Duodenal mucosa (tissue), 2 donors: ENCODE data around the gene ALPI.
"Not testable (repeated sequence)": the region's sequence is repeated elsewhere in the genome, so short reads cannot be mapped to it uniquely, and the experiment has no call there.

Source experiments
- H3K27ac ChIP-seq: one replicate; pipeline ENCODE4 v1.7.0; 2013; ENCODE audit warnings: low read depth, low read length
- H3K27me3 ChIP-seq, 2 donors: one replicate each; pipeline ENCODE4 v1.7.0; 2013; ENCODE audit warnings: low read length in 2 of 2, control low read depth in 1 of 2; ENCODE audit not compliant: insufficient read depth in 2 of 2, control insufficient read depth in 1 of 2
- H3K36me3 ChIP-seq, 2 donors: one replicate each; pipeline ENCODE4 v1.7.0; 2013; ENCODE audit warnings: low read length in 2 of 2, control low read depth in 1 of 2; ENCODE audit not compliant: insufficient read depth in 2 of 2, control insufficient read depth in 1 of 2
- H3K4me1 ChIP-seq, 2 donors: one replicate each; pipeline ENCODE4 v1.7.0; 2013; ENCODE audit warnings: low read length in 2 of 2, control low read depth in 1 of 2; ENCODE audit not compliant: insufficient read depth in 2 of 2, control insufficient read depth in 1 of 2
- H3K4me3 ChIP-seq, 2 donors: one replicate each; pipeline ENCODE4 v1.7.0; 2013; ENCODE audit warnings: low read length in 2 of 2, low read depth in 1 of 2
- H3K9ac ChIP-seq, 2 donors: one replicate each; pipeline ENCODE4 v1.7.0; 2013; ENCODE audit warnings: low read length in 2 of 2, low read depth in 1 of 2
- H3K9me3 ChIP-seq, 2 donors: one replicate each; pipeline ENCODE4 v1.7.0; 2013; ENCODE audit warnings: low read length in 2 of 2, control low read depth in 1 of 2; ENCODE audit not compliant: control insufficient read depth in 1 of 2

ALPI gene

GRCh38 chr2:232443047-232443446, 12.9 kb upstream of the ALPI start:
- H3K4me3 ChIP-seq, H3K36me3 ChIP-seq, H3K9me3 ChIP-seq, H3K9ac ChIP-seq, H3K27ac ChIP-seq, H3K27me3 ChIP-seq: not testable (repeated sequence)
- peaks cover 13 to 17% of the 10 kb centered on the region in 2 donors for H3K4me1 ChIP-seq

GRCh38 chr2:232443669-232444408, 12.1 kb upstream of the ALPI start:
- H3K27ac ChIP-seq, H3K9me3 ChIP-seq, H3K27me3 ChIP-seq, H3K4me3 ChIP-seq, H3K36me3 ChIP-seq, H3K9ac ChIP-seq: not testable (repeated sequence)
- peaks cover 16 to 20% of the 10 kb centered on the region in 2 donors for H3K4me1 ChIP-seq

- H3K9ac ChIP-seq: no peak overlapping the region
- no peaks in the 10 kb centered on the region for H3K27me3 ChIP-seq
- H3K27ac ChIP-seq: no peak overlapping the region
- no peaks in the 10 kb centered on the region for H3K36me3 ChIP-seq
- H3K4me1 ChIP-seq: peaks cover 16 to 20% of the 10 kb centered on the region in 2 donors
- no peak overlapping the region for H3K4me3 ChIP-seq
- H3K9me3 ChIP-seq: no peaks in the 10 kb centered on the region
These were observed 11.4 kb upstream of the ALPI start for GRCh38 chr2:232444409-232445148.

- not testable (repeated sequence) for H3K9ac ChIP-seq, H3K27ac ChIP-seq, H3K27me3 ChIP-seq, H3K4me3 ChIP-seq, H3K9me3 ChIP-seq, H3K36me3 ChIP-seq
- peaks cover 16 to 20% of the 10 kb centered on the region in 2 donors for H3K4me1 ChIP-seq
These were observed 10.6 kb upstream of the ALPI start for GRCh38 chr2:232445149-232445885.

GRCh38 chr2:232446266-232446777, 9.6 kb upstream of the ALPI start:
- H3K9me3 ChIP-seq, H3K9ac ChIP-seq, H3K4me3 ChIP-seq, H3K27ac ChIP-seq, H3K27me3 ChIP-seq, H3K36me3 ChIP-seq: not testable (repeated sequence)
- H3K4me1 ChIP-seq: peaks cover 16 to 20% of the 10 kb centered on the region in 2 donors

- H3K27ac ChIP-seq: peak overlapping the region; percentile 90
These were observed 8.8 kb upstream of the ALPI start for GRCh38 chr2:232447091-232447620.

GRCh38 chr2:232447638-232448303, 8.2 kb upstream of the ALPI start:
- H3K36me3 ChIP-seq: no peaks in the 10 kb centered on the region
- no peaks in the 10 kb centered on the region for H3K27me3 ChIP-seq
- peak overlapping the region; percentile 2 to 3 for H3K4me3 ChIP-seq
- H3K9me3 ChIP-seq: no peaks in the 10 kb centered on the region
- H3K27ac ChIP-seq: peak overlapping the region; percentile 90
- peak overlapping the region; percentile 58 to 72 for H3K9ac ChIP-seq
- H3K4me1 ChIP-seq: peaks cover 16 to 20% of the 10 kb centered on the region in 2 donors

More at GRCh38 chr2:232447091-232447620, 8.8 kb upstream of the ALPI start:
- Histone ChIP-seq H3K4me3 (peak overlapping the region; percentile 2 to 3), H3K9ac (peak overlapping the region; percentile 4 to 58), H3K4me1 (peaks cover 16 to 20% of the 10 kb centered on the region in 2 donors), H3K9me3 (no peaks in the 10 kb centered on the region), H3K27me3 (no peaks in the 10 kb centered on the region), H3K36me3 (no peaks in the 10 kb centered on the region)

- Histone ChIP-seq H3K27ac (peak overlapping the region; percentile 90), H3K36me3 (no peaks in the 10 kb centered on the region), H3K4me1 (peaks cover 16 to 20% of the 10 kb centered on the region in 2 donors), H3K9me3 (no peaks in the 10 kb centered on the region), H3K27me3 (no peaks in the 10 kb centered on the region), H3K4me3 (no peak overlapping the region), H3K9ac (peak overlapping the region; percentile 51 to 72)
These were observed 7.7 kb upstream of the ALPI start for GRCh38 chr2:232448304-232448690.

GRCh38 chr2:232449964-232450363, 6.0 kb upstream of the ALPI start:
- H3K27ac ChIP-seq: no peak overlapping the region
- H3K9ac ChIP-seq: no peak overlapping the region
- H3K4me1 ChIP-seq: peaks cover 14 to 16% of the 10 kb centered on the region in 2 donors
- H3K27me3 ChIP-seq: no peaks in the 10 kb centered on the region
- H3K36me3 ChIP-seq: no peaks in the 10 kb centered on the region
- no peak overlapping the region for H3K4me3 ChIP-seq
- H3K9me3 ChIP-seq: no peaks in the 10 kb centered on the region
